Inferior parietal cortex (tissue), 1 donor: Measurements from ENCODE around the gene CPPED1.

ENCODE experiments used
- DNase-seq: peaks from one replicate; pipeline ENCODE4 v3.0.0-alpha.2; 2016; ENCODE audit errors: extremely low spot score

The CPPED1 gene

GRCh38 chr16:12646490-12647274 lies 157.0 kb downstream of the CPPED1 start:
- DNase-seq: peak; percentile 51

DNA sequence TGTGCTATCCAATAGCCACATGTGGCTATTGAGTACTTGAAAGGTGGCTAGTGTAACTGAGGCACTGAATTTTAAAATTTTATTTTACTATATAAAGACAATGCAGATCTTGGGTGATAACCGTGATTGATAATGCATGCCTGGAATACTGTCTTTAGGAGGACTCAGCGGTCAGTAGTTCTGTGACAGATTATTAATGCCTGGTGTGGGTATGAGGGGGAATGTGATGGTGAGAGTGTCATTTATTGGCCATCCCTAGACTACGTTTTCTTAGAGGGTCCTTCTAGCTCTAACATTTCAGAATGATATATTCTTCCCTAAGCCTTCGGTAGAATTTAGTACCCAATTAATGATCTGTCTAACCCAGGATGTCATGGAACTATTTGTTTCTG lies 157.6 kb downstream of the CPPED1 start:
- no peak for DNase-seq

DNA sequence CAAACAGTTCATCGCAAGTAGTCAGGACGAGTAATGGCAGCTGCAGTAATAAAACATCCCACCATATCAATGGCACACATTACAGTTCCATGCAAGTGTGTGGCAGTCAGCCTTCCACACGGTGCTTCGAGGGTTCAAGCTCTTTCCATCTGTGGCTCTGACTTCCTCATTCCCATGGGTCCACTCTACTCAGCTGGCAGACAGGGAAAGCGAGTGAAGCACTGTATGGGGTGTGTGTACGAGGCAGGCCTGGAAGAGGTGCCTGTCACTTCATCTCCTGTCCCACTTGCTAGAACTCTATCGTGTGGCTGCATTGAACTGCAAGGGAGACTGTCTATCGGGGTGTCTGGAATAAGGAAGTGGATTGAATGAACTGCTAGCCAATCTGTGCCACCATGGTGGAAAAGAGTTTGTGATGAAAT lies 160.6 kb downstream of the CPPED1 start:
- DNase-seq: no peak

DNA sequence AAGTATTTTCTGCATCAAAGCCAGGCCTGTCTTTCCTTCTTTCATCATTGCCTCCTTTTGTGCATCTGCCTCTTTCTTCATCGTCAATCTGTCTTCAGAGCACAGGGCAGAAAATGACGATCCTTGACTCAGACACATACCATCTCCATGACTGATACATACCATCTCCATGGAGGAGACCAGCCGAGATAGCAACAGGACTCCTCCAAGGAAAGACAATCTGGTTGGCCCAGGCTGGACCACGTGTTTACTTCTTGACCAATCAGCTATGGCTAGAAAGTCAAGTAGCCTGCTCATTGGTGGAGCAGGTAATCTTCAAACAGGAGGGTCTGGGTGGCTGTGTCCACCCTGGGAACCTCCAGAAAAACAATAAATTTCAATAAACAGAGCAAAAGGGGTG lies 164.6 kb downstream of the CPPED1 start:
- DNase-seq: no peak

DNA sequence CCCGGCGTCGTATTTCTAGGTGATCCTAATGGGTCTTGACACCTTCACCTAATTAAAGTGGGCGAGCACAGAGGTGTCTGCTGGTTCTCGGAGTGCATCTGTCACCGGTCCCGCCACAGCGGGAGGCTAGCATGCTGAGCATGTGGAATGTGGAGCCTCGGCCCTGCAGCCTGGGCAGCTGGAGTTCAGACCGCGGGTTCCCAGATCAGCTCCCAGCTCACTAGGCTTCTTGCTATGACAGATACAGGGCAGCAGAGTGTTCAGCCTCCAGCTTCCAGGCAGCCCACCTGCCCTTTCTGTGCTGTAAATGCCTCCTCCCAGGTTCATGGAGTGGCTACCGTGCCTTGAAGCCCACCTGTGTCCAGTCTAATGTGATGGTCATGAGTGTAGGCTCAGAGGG lies 166.7 kb downstream of the CPPED1 start:
- no peak for DNase-seq

- DNase-seq: no peak
Measured at GRCh38 chr16:12629271-12629670, 174.4 kb downstream of the CPPED1 start.

GRCh38 chr16:12628536-12628935 lies 175.2 kb downstream of the CPPED1 start:
- DNase-seq: no peak

DNA sequence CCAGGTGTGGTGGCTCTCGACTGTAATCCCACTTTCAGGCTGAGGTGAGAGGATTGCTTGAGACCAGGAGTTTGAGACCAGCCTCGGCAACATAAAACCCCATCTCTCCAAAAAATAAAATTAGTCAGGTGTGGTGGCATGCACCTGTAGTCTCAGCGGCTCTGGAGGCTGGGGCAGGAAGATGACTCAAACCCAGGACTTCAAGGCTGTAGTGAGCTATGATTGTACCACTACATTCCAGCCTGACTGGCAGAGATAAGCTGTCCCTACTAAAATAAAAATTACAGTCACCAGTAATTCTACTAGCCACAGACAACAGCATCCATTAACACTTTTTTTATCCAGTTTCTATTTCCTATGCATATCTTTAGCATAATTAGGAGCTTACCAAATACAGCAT lies 176.3 kb downstream of the CPPED1 start:
- DNase-seq: no peak

GRCh38 chr16:12626411-12626810 lies 177.3 kb downstream of the CPPED1 start:
- DNase-seq: no peak

GRCh38 chr16:12625716-12626115 lies 178.0 kb downstream of the CPPED1 start:
- DNase-seq: no peak

DNA sequence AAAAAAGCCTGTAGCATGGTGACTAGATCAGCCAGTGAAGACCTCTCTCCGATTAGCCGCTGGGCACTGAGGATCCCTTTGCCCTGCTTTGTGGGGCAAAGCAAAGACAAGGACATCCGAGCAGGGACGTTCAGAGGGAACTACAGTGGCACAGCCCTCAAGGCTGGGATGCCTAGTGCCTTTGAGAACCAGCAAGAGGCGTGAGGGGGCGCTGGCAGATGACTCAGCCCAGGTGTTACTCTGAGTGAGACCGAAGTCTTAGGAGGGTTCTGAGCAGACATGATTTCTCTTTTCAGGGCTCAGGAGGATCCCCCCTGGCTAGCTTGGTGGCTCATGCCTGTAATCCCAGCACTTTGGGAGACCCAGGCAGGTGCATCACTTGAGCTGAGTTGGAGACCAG lies 178.6 kb downstream of the CPPED1 start:
- no peak for DNase-seq

DNA sequence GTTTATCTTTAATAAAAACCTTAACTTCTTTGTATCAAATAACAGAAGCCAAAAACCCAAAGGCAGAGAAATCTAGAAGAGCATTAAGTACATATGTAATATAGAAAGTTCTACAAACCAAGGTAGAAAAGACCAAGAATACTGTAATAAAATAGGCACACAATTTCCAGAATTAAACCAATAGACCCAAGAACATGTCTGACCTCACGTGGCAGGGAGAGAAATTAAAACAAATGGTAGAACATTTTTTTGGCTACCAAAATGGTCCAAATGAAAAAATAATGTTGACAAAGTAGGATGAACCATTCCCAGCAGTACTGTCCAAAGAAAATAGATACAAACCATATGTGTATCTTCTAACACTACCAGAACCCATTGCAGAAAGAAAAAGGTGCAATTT lies 183.5 kb downstream of the CPPED1 start:
- DNase-seq: no peak

DNA sequence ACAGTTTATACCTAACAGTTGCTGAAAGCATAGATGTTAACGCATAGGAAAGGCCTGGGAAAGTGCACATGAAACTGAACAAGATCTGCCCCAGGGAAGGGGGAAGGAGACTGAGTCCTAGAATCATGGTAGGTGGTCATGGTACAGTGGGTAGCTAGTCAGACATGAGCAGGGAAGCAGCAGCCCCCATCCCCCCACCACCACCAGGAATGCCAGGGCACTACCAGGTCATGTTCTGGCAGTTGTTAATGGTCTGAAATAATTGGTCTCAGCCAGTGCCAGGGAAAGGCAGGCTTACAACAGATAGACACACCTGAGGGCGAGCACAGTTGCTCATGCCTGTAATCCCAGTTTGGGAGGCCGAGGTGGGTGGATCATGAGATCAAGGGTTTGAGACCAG lies 185.2 kb downstream of the CPPED1 start:
- DNase-seq: no peak

- no peak for DNase-seq
Measured at GRCh38 chr16:12617401-12617819, 186.3 kb downstream of the CPPED1 start.

GRCh38 chr16:12614662-12615278 lies 188.9 kb downstream of the CPPED1 start:
- no peak for DNase-seq

DNA sequence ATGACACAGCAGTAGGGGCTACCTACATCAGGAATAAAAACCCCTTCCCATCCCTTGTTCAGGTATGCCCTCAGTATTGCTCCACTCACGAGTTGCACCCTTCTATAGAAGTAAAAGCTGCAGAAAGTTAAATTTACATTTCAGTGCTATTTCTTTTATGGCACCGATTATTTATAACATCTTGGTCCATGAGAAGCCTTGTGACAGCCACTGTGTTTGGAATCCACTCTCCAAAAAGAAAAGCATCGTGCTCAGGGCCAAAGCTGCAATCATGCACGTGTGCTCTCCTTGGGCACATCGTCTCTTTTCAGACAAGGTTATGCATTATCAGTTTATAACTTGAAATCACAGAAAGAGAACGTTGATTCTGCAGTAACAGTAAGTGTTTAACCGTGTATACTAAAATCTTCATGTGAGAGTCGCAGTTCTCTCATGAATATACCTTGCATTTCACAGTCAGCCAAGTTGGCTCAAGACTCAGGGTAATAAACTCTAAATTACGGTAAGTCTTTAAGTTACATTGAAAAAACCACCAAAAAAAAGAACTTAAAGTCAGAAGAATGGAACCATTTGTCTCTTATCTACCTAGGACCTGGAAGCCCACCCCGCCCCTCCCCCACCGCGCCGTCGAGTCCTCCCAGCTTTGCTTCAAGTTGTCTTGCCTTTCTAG lies 189.6 kb downstream of the CPPED1 start:
- DNase-seq: no peak

- DNase-seq: peak; percentile 4
Measured at GRCh38 chr16:12613131-12613991, 190.3 kb downstream of the CPPED1 start.

GRCh38 chr16:12612598-12613101 lies 191.0 kb downstream of the CPPED1 start:
- peak; percentile 5 for DNase-seq

- no peak for DNase-seq
Measured at GRCh38 chr16:12611916-12612597, 191.6 kb downstream of the CPPED1 start.

GRCh38 chr16:12611006-12611477 lies 192.6 kb downstream of the CPPED1 start:
- DNase-seq: no peak
